Peyer's patch (tissue), 4 donors: Measurements from ENCODE around the gene SPRED1. TPM values are rescaled to one million over a fixed set of nuclear protein-coding genes. Genes with fewer than 3 reads are reported as not detected.

Experiments
- DNase-seq, 3 donors: peaks; one replicate each; pipeline ENCODE4 v3.0.0-alpha.2; 2017 to 2019
- H3K27ac ChIP-seq, 4 donors: fragments of 200-600 bp; sonication (generic); one replicate each; pipeline ENCODE4 v1.5.1; 2016 to 2019
- H3K27me3 ChIP-seq, 2 donors: fragments of 200-600 bp; sonication (generic); one replicate each; pipeline ENCODE4 v1.5.1; 2019
- H3K36me3 ChIP-seq, 3 donors: fragments of 200-600 bp; sonication (generic); one replicate each; pipeline ENCODE4 v1.5.1; 2016 to 2019
- H3K4me1 ChIP-seq, 4 donors: fragments of 200-600 bp; sonication (generic); one replicate each; pipeline ENCODE4 v1.5.1; 2016 to 2019
- H3K4me3 ChIP-seq, 4 donors: fragments of 200-600 bp; sonication (generic); 1 replicate in 3 of 4; 2 replicates in 1 of 4; pipeline ENCODE4 v1.5.1; 2016 to 2019; ENCODE audit warnings: mild to moderate bottlenecking in 1 of 4
- H3K9me3 ChIP-seq, 4 donors: fragments of 200-600 bp; sonication (generic); one replicate each; pipeline ENCODE4 v1.5.1; 2016 to 2019; ENCODE audit warnings: mild to moderate bottlenecking in 1 of 4
- CTCF ChIP-seq, 6 experiments: fragments of 450-650 bp in 4 of 6; fragments of 200-600 bp in 2 of 6; sonication (generic) in 1 of 6; IDR thresholded peaks; one replicate each; pipeline ENCODE4 v1.5.1; 2017 to 2019; ENCODE audit warnings: antibody characterized with exemption in 6 of 6, mild to moderate bottlenecking in 3 of 6, moderate library complexity in 1 of 6
- POLR2A ChIP-seq, 2 donors: fragments of 450-650 bp; IDR thresholded peaks; one replicate each; pipeline ENCODE4 v1.5.1; 2017; ENCODE audit warnings: antibody characterized with exemption in 2 of 2, mild to moderate bottlenecking in 2 of 2, moderate library complexity in 2 of 2
- total RNA-seq, 4 donors: library from RNA; depleted of rRNA; stranded (reverse); fragments of >200 nt; gene quantifications; one replicate each; pipeline ENCODE4 v1.1.0, GENCODE V29; 2016

Gene SPRED1
- total RNA-seq, 4 donors from 2014 or later = 8.9 to 40.4 (median 20.2) TPM

GRCh38 chr15:38354315-38354929 lies 101.8 kb downstream of the SPRED1 start:
- no peak for TF ChIP-seq POLR2A (IDR thresholded peaks at IDR 0.05)
- peak in 5 of 6 experiments; percentile 54 to 89 (median 84) for TF ChIP-seq CTCF (IDR thresholded peaks at IDR 0.05)

GRCh38 chr15:38362355-38362754 lies 109.7 kb downstream of the SPRED1 start:
- TF ChIP-seq CTCF (IDR thresholded peaks at IDR 0.05) = no peak
- no peak for TF ChIP-seq POLR2A (IDR thresholded peaks at IDR 0.05)
- H3K9me3 ChIP-seq = no peaks in the 10 kb centered on the region

More at GRCh38 chr15:38354315-38354929, 101.8 kb downstream of the SPRED1 start:
- no peak overlapping the region for H3K4me3 ChIP-seq
- no peaks in the 10 kb centered on the region for H3K4me1 ChIP-seq
- no peaks in the 10 kb centered on the region for H3K27me3 ChIP-seq
- H3K27ac ChIP-seq = no peak overlapping the region
- H3K36me3 ChIP-seq = peaks cover 0 to 21% (median 0%) of the 10 kb centered on the region in 3 donors
- H3K9me3 ChIP-seq = no peaks in the 10 kb centered on the region
- peak in 2 of 3 donors; percentile 25 to 87 for DNase-seq

GRCh38 chr15:38367476-38367875 lies 114.8 kb downstream of the SPRED1 start:
- TF ChIP-seq POLR2A (IDR thresholded peaks at IDR 0.05) (no peak), CTCF (IDR thresholded peaks at IDR 0.05) (no peak)
- no peak for DNase-seq
- H3K4me1 ChIP-seq = no peaks in the 10 kb centered on the region
- no peaks in the 10 kb centered on the region for H3K27me3 ChIP-seq
- no peaks in the 10 kb centered on the region for H3K9me3 ChIP-seq
- no peak overlapping the region for H3K4me3 ChIP-seq
- no peak overlapping the region for H3K27ac ChIP-seq
- no peaks in the 10 kb centered on the region for H3K36me3 ChIP-seq

More at GRCh38 chr15:38362355-38362754, 109.7 kb downstream of the SPRED1 start:
- H3K27ac ChIP-seq = no peak overlapping the region
- no peaks in the 10 kb centered on the region for H3K36me3 ChIP-seq
- no peaks in the 10 kb centered on the region for H3K27me3 ChIP-seq
- DNase-seq = no peak
- no peak overlapping the region for H3K4me3 ChIP-seq
- no peaks in the 10 kb centered on the region for H3K4me1 ChIP-seq

GRCh38 chr15:38369936-38370478 lies 117.4 kb downstream of the SPRED1 start:
- H3K27ac ChIP-seq = no peak overlapping the region
- no peak for TF ChIP-seq POLR2A (IDR thresholded peaks at IDR 0.05)
- TF ChIP-seq CTCF (IDR thresholded peaks at IDR 0.05) = no peak
- no peaks in the 10 kb centered on the region for H3K27me3 ChIP-seq
- no peaks in the 10 kb centered on the region for H3K9me3 ChIP-seq
- H3K4me3 ChIP-seq = no peak overlapping the region
- DNase-seq = no peak
- H3K36me3 ChIP-seq = no peaks in the 10 kb centered on the region
- no peaks in the 10 kb centered on the region for H3K4me1 ChIP-seq

GRCh38 chr15:38373016-38373415 lies 120.4 kb downstream of the SPRED1 start:
- no peaks in the 10 kb centered on the region for H3K4me1 ChIP-seq
- H3K4me3 ChIP-seq = no peak overlapping the region
- no peak for DNase-seq
- no peak overlapping the region for H3K27ac ChIP-seq
- TF ChIP-seq POLR2A (IDR thresholded peaks at IDR 0.05) (no peak), CTCF (IDR thresholded peaks at IDR 0.05) (no peak)
- no peaks in the 10 kb centered on the region for H3K27me3 ChIP-seq
- H3K9me3 ChIP-seq = no peaks in the 10 kb centered on the region
- no peaks in the 10 kb centered on the region for H3K36me3 ChIP-seq
